GM18951 (cell line): Measurements from ENCODE around the gene FRMPD1.

Experiments used
- POLR2A ChIP-seq: IDR thresholded peaks from 4 replicates; pipeline ENCODE4 v1.6.1; 2011; ENCODE audit warnings: mild to moderate bottlenecking; ENCODE audit not compliant: insufficient read length, insufficient read depth; ENCODE audit errors: extremely low read depth
- in situ Hi-C: fragments of 300-500 bp; cut with MboI; formaldehyde crosslinking; loops from one replicate; pipeline ENCODE4 v1.12.0; 2022; ENCODE audit warnings: low sequenced_read_pairs, mixed read lengths, inconsistent platforms; ENCODE audit not compliant: unreplicated experiment

Gene FRMPD1

DNA sequence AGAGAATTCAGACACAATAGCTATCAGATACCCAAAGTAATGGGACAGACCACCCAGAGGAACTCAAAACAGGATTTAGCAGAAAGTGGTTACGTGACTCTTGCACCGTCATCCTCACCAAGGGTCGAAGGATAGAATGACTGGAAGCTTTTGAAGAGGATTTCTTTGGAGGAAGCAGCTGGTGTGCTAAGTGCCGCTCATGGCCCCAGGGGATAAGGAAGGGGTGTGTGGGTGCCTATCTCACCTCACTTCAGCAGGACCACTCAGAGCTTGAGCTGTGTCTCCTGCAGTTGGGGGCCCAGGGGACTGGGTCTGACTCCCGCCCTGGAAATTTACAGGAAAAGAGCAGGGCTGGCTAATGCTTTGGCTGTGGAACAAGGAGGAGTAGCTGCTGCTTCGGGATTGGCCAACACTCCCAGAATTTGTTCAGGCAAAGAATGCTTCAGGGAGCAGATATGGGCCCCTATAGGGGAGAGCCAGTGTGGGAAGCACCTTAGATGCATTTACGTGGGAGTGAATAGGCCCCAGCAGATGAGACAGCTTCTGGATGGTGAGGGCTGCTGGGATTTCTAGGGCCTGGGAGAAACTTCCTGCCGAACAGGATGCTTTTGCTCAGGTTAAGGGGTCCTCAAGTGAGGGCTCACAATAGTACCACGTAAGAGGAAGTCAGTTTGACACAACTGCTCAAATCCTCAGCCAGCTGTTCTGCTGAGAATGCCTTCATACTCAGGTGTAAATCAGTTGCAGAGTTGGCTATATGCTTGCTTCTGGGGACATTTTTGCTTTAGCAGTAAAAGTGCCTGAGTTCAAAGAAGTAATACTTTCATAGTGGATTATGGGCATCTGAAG is 29.3 kb upstream of the FRMPD1 start:
- in situ Hi-C loops = no loop called here
- no peak for TF ChIP-seq POLR2A

GRCh38 chr9:37622462-37622861 is 28.3 kb upstream of the FRMPD1 start:
- in situ Hi-C loops = no loop called here
- no peak for TF ChIP-seq POLR2A

DNA sequence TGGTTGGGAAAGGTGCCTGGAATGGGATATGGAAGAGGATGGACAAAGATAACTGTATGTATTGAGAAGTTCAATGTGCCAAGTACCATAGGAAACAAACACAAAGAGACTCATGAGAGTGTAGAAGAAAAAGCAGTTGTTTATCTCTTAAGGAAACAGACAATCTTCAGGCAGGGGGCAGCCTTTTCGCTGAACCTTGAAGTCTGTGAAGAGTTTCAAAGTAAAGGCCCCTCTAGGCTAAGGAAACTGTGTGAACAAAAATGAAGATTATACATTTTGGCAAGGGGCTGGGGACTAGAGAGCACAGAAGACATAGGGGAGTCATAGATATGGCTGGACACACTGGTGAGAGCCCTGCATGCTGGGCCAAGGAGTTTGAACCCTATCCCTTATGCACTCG is 27.5 kb upstream of the FRMPD1 start:
- no peak for TF ChIP-seq POLR2A
- in situ Hi-C loops = no loop called here

GRCh38 chr9:37624073-37624472 is 26.7 kb upstream of the FRMPD1 start:
- TF ChIP-seq POLR2A = no peak
- in situ Hi-C loops = no loop called here

DNA sequence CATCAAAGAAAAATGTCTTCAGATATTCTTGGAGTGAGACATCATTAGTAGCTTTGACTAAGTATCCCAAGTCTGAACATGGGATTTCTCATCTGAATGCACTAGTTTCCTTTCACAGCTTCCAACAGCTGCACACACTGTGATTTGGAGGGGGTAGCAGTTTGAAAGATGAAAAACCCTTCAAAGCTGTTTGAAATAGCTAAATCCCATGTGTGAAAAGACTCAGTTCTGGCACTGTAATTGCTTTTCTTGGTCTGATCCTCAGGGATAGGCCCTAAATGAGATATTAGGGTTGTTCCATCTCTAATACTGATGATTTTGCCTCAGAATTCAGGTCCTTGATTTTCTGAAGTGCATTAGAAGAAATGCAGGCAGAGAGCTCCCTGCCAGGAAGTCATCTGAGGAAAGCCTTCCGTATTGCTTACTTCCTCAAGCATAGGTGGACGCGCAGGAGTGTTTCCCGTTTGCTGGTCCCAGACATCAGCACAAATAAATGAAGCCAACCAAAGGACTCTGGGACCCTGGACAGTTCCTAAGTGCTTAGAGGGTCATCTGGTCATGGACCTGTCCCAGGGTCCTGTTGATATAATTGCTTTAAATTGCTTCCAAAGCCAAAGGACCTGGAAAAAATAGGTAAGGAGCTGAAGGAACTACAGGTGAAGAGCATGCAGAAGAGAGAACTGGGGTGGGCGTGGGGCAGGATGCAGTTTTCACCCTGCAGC is 25.6 kb upstream of the FRMPD1 start:
- in situ Hi-C loops = no loop called here
- no peak for TF ChIP-seq POLR2A

DNA sequence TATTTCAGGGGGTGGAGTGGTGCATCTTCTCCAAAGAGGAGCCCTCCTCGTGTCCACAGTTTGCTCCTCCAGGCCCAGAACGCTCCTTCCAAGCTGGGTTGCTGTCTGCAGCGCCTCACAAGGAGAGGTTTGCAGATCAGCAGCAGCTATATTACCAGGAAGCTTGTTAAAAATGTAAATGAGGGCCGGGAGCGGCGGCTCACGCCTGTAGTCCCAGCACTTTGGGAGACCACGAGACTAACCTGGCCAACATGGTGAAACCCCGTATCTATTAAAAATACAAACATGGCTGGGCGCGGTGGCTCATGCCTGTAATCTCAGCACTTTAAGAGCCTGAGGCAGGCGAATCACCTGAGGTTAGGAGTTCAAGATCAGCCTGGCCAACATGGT is 25.0 kb upstream of the FRMPD1 start:
- no peak for TF ChIP-seq POLR2A

GRCh38 chr9:37626708-37627292 is 24.0 kb upstream of the FRMPD1 start:
- in situ Hi-C loops = no loop called here
- no peak for TF ChIP-seq POLR2A

More for the DNA sequence above, 25.0 kb upstream of the FRMPD1 start:
- in situ Hi-C loops = no loop called here

GRCh38 chr9:37632479-37632878 is 18.3 kb upstream of the FRMPD1 start:
- TF ChIP-seq POLR2A = no peak
- in situ Hi-C loops = no loop called here

- TF ChIP-seq POLR2A = no peak
- in situ Hi-C loops = no loop called here
Measured at GRCh38 chr9:37635808-37636207, 14.9 kb upstream of the FRMPD1 start.

DNA sequence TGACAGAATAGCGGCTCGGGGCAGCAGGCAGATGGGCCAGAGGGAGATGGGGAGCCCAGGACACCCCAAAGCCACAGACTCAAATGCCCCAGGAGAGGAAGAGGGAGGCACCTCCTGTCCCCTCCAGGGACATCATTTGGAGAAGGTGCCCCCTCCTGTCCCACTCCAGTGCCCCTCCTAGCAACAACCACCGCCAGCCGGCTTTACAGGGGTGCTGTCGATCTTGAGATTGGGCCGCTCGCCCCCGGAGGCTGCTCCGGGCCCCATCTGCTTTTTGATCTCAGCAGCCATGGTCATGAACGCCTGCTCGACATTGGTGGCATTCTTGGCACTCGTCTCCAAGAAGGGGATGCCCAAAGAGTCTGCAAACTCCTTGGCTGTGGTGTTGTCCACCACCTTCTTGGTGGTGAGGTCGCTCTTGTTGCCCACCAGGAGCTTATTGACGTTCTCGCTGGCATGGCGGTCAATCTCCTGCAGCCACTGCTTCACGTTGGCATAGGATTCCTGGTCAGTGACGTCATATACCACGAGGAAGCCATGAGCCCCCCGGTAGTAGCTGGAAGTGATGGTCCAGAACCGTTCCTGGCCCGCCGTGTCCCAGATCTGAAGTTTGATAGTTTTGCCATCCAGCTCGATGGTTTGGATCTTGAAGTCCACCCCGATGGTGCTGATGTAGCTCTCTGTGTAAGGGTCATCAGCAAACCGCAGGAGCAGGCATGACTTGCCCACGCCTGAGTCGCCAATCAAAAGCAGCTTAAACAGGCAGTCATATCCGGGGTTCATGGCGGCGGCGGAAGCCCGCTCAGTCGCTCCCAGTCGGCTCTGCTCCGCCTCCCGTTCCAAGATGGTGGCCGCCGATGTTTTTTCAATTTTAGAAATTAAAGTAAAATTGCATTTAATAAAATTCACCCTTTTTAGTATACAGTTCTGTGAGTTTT is 14.0 kb upstream of the FRMPD1 start:
- no peak for TF ChIP-seq POLR2A
- in situ Hi-C loops = no loop called here

- in situ Hi-C loops = no loop called here
- no peak for TF ChIP-seq POLR2A
Measured at GRCh38 chr9:37639109-37639762, 11.5 kb upstream of the FRMPD1 start.

DNA sequence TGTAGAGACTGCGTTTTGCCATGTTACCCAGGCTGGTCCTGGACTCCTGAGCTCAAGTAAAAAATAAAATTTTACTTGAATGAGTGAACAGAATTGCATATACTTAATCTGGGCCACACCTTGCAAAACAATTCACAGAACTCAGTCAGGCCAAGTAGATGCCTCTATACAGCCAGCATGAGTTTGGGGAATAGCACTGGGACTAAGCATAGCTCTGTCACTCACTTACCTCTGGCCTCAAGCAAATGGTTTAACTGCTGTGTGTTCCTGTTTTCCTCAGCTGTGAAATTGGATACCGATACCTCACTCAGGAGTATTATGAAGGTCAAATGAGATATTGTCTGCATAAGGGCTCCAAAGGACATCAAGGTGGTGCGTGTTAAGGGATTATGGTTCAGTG is 10.9 kb upstream of the FRMPD1 start:
- in situ Hi-C loops = no loop called here
- no peak for TF ChIP-seq POLR2A

DNA sequence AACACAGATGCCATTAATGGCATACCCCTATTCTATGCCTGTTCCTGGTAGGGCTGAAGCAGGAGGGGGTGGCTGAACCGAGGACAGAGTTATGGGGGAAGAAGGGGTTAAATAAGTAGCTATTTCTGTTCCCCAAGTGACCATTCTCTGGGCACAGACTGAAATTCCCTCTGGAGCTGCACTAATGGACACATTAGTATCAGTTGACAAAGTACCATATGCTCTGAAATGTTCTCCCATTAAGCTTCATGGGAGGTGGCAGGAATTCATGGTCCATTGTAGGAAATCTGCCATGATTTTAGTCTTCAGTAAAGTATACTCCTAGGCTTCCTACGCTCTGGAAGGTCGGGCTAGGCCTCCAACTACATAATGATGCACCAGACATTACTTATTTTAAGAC is 10.5 kb upstream of the FRMPD1 start:
- TF ChIP-seq POLR2A = no peak
- in situ Hi-C loops = no loop called here

DNA sequence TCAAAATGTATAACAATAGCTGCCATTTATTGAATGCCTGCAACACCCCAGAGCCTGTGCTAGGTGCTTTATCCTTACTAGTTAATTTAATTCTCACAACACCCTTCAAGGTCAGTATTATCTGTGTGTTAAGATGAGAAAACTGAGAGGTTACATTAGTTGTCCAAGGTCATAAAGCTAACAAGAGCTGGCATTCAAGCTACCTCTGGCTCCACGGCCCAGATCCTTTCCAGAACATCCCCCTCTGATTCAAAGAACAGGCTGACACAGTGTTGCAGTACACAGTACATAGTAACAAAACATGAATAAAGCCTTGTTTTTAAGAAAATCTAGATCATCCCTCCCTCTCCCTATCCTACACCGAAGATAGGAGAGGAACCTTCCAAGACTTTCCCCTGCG is 9.4 kb upstream of the FRMPD1 start:
- in situ Hi-C loops = no loop called here
- TF ChIP-seq POLR2A = no peak
